WTC11 (cell line): ENCODE results near the gene CCDC30. TPM values are rescaled to one million over a fixed set of nuclear protein-coding genes. Genes with fewer than 3 reads are reported as not detected.

Source experiments
- ATAC-seq: fragments of 200-7000 bp; cut with Tn5 transposase; 2 replicates; pipeline ENCODE4 v1.10.0; 2021; ENCODE audit warnings: mild to moderate bottlenecking, moderate library complexity
- CTCF ChIA-PET: fragments of 300-600 bp; sonication (Branson Sonifier 250); formaldehyde crosslinking; loops from one replicate; lab custom pipeline; 2021; ENCODE audit warnings: antibody characterized with exemption; lab: Charles Lee
- POLR2A ChIA-PET: fragments of 350-600 bp; sonication (Branson Sonifier 250); formaldehyde crosslinking; loops from one replicate; lab custom pipeline; 2021; ENCODE audit warnings: antibody characterized with exemption; lab: Charles Lee
- DNase-seq: peaks from one replicate; pipeline ENCODE4 v3.0.0; 2021; ENCODE audit warnings: low spot score
- H3K27ac Mint-ChIP-seq: 2 replicates; pipeline ENCODE4 v1.8.0; 2021; ENCODE audit warnings: mixed read lengths
- H3K27me3 Mint-ChIP-seq: 2 replicates; pipeline ENCODE4 v1.8.0; 2021; ENCODE audit warnings: low read depth, mild to moderate bottlenecking, moderate library complexity, mixed read lengths
- H3K36me3 Mint-ChIP-seq: 2 replicates; pipeline ENCODE4 v1.8.0; 2021; ENCODE audit warnings: mixed read lengths
- H3K4me1 Mint-ChIP-seq: 2 replicates; pipeline ENCODE4 v1.8.0; 2022; ENCODE audit warnings: mixed read lengths
- H3K4me3 Mint-ChIP-seq: 2 replicates; pipeline ENCODE4 v1.8.0; 2021; ENCODE audit warnings: mild to moderate bottlenecking, moderate library complexity, mixed read lengths
- H3K9me3 Mint-ChIP-seq: 2 replicates; pipeline ENCODE4 v1.8.0; 2021; ENCODE audit warnings: mixed read lengths
- ATF1 ChIP-seq: sonication (generic); formaldehyde crosslinking; IDR thresholded peaks from 2 replicates; pipeline ENCODE4 v1.8.1; 2023; ENCODE audit warnings: mild to moderate bottlenecking, moderate library complexity, missing genetic modification reagents
- ETV6 ChIP-seq: sonication (generic); formaldehyde crosslinking; IDR thresholded peaks from 2 replicates; pipeline ENCODE4 v1.8.1; 2022; ENCODE audit warnings: mild to moderate bottlenecking, missing genetic modification reagents
- JAZF1 ChIP-seq: fragments of 250-450 bp; sonication (Bioruptor Pico); IDR thresholded peaks from 2 replicates; pipeline ENCODE4 v1.9.0; 2021; ENCODE audit warnings: moderate library complexity, mild to moderate bottlenecking, inconsistent platforms
- NR3C1 ChIP-seq: sonication (generic); formaldehyde crosslinking; conservative IDR thresholded peaks from 2 replicates; pipeline ENCODE4 v1.8.1; 2023; ENCODE audit warnings: low read depth, mild to moderate bottlenecking, missing genetic modification reagents
- SP1 ChIP-seq: sonication (generic); formaldehyde crosslinking; conservative IDR thresholded peaks from 2 replicates; pipeline ENCODE4 v1.8.1; 2022; ENCODE audit warnings: missing genetic modification reagents
- TEAD1 ChIP-seq: sonication (generic); formaldehyde crosslinking; IDR thresholded peaks from 2 replicates; pipeline ENCODE4 v1.8.0; 2022; ENCODE audit warnings: mild to moderate bottlenecking, missing genetic modification reagents
- TP53 ChIP-seq: sonication (generic); formaldehyde crosslinking; IDR thresholded peaks from 2 replicates; pipeline ENCODE4 v1.8.1; 2023; ENCODE audit warnings: mild to moderate bottlenecking, missing genetic modification reagents
- ZNF138 ChIP-seq: sonication (generic); formaldehyde crosslinking; conservative IDR thresholded peaks from 2 replicates; pipeline ENCODE4 v1.8.1; 2022; ENCODE audit warnings: mild to moderate bottlenecking, moderate library complexity, missing genetic modification reagents
- ZNF671 ChIP-seq: fragments of 250-450 bp; sonication (Bioruptor Pico); IDR thresholded peaks from 2 replicates; pipeline ENCODE4 v1.8.0; 2021; ENCODE audit warnings: mild to moderate bottlenecking
- total RNA-seq: library from RNA; stranded (reverse); gene quantifications from 3 replicates; pipeline ENCODE4 v1.2.3, GENCODE V29; 2021
- TF ChIP-seq, protein P1 (sequence below): sonication (generic); formaldehyde crosslinking; IDR thresholded peaks from 2 replicates; pipeline ENCODE4 v1.8.0; 2023; ENCODE audit warnings: missing genetic modification reagents, mild to moderate bottlenecking, borderline replicate concordance
- TF ChIP-seq, protein P2 (sequence below): fragments of 250-450 bp; sonication (Bioruptor Pico); IDR thresholded peaks from 2 replicates; pipeline ENCODE4 v2.1.2; 2022; ENCODE audit warnings: mild to moderate bottlenecking, moderate library complexity
- TF ChIP-seq, protein P3 (sequence below): sonication (generic); formaldehyde crosslinking; IDR thresholded peaks from 2 replicates; pipeline ENCODE4 v1.8.1; 2023; ENCODE audit warnings: mild to moderate bottlenecking, missing genetic modification reagents
- TF ChIP-seq, protein P4 (sequence below): sonication (generic); formaldehyde crosslinking; IDR thresholded peaks from 2 replicates; pipeline ENCODE4 v1.8.1; 2023; ENCODE audit warnings: mild to moderate bottlenecking, missing genetic modification reagents, moderate library complexity
- TF ChIP-seq, protein P5 (sequence below): sonication (generic); formaldehyde crosslinking; conservative IDR thresholded peaks from 2 replicates; pipeline ENCODE4 v1.8.1; 2022; ENCODE audit warnings: mild to moderate bottlenecking, missing genetic modification reagents
- TF ChIP-seq, protein P6 (sequence below): fragments of 250-450 bp; sonication (Bioruptor Pico); conservative IDR thresholded peaks from 2 replicates; pipeline ENCODE4 v1.9.0; 2021; ENCODE audit warnings: mild to moderate bottlenecking
- TF ChIP-seq, protein P7 (sequence below): sonication (generic); formaldehyde crosslinking; IDR thresholded peaks from 2 replicates; pipeline ENCODE4 v1.8.1; 2022; ENCODE audit warnings: low read depth, missing genetic modification reagents, borderline replicate concordance

The CCDC30 gene
- total RNA-seq, 1 experiment from 2014 or later, result 0.92 TPM

DNA sequence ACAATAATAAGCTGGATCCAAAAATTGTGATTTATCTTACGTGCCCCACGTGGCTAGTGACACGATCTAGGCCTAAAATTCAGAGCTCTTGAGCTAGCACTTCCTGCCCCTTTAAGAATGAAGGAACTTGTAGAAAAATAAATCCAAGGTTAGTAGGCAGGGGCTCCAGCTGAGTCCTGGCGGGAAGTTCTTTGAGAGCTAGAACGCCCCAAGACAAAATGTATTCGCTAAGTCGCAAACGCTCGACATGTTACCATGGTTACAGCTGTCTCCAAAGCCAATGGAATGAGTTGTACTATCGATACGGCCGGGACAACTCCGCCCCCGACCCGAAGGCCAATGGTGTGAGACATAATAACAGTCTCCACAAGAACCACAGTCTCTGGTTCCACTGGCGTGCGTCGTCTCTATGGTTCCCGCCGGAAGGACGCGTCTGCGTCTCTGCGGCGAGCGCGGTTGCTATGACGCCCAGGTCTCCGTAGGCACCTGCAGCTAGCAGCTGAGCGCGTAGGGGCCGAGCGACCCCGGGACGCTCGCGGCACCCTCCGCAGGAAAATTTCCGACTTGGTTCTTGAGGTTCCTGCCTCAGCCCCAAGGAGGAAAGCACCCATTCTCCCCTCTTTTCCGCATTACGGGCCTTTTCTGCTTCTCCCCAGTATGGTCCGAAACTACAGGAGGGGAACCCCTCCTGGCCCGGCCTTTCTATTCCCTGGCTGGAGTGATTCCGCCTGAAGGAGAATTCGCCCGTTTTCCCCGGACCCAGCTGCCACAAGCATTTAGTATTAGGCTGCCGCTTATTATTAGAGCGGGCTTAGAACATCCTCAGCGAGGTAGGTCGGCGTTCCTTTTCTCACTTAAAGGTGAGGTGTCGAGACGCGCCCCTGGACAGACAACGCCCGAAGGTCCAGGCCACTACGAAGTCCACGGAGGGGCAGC lies at the start of gene CCDC30 (continued):
- TF ChIP-seq, protein P1, sequence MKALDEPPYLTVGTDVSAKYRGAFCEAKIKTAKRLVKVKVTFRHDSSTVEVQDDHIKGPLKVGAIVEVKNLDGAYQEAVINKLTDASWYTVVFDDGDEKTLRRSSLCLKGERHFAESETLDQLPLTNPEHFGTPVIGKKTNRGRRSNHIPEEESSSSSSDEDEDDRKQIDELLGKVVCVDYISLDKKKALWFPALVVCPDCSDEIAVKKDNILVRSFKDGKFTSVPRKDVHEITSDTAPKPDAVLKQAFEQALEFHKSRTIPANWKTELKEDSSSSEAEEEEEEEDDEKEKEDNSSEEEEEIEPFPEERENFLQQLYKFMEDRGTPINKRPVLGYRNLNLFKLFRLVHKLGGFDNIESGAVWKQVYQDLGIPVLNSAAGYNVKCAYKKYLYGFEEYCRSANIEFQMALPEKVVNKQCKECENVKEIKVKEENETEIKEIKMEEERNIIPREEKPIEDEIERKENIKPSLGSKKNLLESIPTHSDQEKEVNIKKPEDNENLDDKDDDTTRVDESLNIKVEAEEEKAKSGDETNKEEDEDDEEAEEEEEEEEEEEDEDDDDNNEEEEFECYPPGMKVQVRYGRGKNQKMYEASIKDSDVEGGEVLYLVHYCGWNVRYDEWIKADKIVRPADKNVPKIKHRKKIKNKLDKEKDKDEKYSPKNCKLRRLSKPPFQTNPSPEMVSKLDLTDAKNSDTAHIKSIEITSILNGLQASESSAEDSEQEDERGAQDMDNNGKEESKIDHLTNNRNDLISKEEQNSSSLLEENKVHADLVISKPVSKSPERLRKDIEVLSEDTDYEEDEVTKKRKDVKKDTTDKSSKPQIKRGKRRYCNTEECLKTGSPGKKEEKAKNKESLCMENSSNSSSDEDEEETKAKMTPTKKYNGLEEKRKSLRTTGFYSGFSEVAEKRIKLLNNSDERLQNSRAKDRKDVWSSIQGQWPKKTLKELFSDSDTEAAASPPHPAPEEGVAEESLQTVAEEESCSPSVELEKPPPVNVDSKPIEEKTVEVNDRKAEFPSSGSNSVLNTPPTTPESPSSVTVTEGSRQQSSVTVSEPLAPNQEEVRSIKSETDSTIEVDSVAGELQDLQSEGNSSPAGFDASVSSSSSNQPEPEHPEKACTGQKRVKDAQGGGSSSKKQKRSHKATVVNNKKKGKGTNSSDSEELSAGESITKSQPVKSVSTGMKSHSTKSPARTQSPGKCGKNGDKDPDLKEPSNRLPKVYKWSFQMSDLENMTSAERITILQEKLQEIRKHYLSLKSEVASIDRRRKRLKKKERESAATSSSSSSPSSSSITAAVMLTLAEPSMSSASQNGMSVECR, result peak; percentile 75; the same call in 1 of the 2 replicates

DNA sequence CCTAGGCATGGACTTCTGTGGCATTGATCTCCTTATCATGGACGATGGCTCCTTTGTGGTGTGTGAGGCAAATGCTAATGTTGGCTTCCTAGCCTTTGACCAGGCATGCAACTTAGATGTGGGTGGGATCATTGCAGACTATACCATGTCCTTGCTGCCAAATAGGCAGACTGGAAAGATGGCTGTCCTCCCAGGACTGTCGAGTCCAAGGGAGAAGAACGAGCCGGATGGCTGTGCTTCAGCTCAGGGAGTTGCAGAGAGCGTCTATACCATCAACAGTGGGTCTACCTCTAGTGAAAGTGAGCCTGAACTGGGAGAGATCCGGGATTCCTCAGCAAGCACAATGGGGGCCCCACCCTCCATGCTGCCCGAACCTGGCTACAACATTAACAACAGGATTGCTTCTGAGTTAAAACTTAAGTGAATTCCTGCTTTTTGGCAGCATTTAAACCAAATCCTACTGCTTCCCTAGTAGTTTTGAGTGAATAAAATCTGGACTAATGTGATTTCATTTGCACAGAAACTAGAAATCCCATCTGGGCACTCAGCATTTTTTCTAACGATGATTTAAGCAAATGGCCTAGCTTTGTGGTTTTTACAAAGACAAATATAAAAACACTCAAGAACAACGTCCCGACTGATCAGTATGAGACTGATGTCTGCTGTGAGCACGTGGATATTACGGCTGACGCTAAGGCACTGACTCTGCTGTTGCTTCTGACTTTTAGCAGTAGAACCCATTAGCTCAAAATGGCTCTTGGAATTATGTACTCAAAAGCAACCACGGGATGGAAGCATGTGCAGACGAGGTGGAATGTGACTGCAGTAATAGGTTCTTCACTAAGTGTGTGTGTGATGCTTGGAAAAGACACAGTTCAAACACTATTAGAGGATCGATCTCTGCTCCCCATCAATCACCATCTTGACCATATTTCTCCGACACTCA lies 48.3 kb upstream of the CCDC30 start:
- H3K27ac Mint-ChIP-seq, result peak overlapping the region; percentile 43
- TF ChIP-seq SP1 (CRISPR knock-in tag) (no peak), ATF1 (CRISPR knock-in tag) (no peak), ETV6 (CRISPR knock-in tag) (no peak), JAZF1 (CRISPR knock-in tag) (no peak), TP53 (CRISPR knock-in tag) (no peak), ZNF138 (CRISPR knock-in tag) (no peak), NR3C1 (CRISPR knock-in tag) (no peak), ZNF671 (no peak), TEAD1 (CRISPR knock-in tag) (no peak)
- TF ChIP-seq, protein P2, sequence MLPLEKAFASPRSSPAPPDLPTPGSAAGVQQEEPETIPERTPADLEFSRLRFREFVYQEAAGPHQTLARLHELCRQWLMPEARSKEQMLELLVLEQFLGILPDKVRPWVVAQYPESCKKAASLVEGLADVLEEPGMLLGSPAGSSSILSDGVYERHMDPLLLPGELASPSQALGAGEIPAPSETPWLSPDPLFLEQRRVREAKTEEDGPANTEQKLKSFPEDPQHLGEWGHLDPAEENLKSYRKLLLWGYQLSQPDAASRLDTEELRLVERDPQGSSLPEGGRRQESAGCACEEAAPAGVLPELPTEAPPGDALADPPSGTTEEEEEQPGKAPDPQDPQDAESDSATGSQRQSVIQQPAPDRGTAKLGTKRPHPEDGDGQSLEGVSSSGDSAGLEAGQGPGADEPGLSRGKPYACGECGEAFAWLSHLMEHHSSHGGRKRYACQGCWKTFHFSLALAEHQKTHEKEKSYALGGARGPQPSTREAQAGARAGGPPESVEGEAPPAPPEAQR (CRISPR knock-in tag), result no peak
- TF ChIP-seq, protein P3, sequence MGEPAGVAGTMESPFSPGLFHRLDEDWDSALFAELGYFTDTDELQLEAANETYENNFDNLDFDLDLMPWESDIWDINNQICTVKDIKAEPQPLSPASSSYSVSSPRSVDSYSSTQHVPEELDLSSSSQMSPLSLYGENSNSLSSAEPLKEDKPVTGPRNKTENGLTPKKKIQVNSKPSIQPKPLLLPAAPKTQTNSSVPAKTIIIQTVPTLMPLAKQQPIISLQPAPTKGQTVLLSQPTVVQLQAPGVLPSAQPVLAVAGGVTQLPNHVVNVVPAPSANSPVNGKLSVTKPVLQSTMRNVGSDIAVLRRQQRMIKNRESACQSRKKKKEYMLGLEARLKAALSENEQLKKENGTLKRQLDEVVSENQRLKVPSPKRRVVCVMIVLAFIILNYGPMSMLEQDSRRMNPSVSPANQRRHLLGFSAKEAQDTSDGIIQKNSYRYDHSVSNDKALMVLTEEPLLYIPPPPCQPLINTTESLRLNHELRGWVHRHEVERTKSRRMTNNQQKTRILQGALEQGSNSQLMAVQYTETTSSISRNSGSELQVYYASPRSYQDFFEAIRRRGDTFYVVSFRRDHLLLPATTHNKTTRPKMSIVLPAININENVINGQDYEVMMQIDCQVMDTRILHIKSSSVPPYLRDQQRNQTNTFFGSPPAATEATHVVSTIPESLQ (CRISPR knock-in tag), result no peak
- TF ChIP-seq, protein P4, sequence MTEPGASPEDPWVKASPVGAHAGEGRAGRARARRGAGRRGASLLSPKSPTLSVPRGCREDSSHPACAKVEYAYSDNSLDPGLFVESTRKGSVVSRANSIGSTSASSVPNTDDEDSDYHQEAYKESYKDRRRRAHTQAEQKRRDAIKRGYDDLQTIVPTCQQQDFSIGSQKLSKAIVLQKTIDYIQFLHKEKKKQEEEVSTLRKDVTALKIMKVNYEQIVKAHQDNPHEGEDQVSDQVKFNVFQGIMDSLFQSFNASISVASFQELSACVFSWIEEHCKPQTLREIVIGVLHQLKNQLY (CRISPR knock-in tag), result no peak
- TF ChIP-seq, protein P5, sequence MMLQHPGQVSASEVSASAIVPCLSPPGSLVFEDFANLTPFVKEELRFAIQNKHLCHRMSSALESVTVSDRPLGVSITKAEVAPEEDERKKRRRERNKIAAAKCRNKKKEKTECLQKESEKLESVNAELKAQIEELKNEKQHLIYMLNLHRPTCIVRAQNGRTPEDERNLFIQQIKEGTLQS (CRISPR knock-in tag), result no peak
- TF ChIP-seq, protein P6, sequence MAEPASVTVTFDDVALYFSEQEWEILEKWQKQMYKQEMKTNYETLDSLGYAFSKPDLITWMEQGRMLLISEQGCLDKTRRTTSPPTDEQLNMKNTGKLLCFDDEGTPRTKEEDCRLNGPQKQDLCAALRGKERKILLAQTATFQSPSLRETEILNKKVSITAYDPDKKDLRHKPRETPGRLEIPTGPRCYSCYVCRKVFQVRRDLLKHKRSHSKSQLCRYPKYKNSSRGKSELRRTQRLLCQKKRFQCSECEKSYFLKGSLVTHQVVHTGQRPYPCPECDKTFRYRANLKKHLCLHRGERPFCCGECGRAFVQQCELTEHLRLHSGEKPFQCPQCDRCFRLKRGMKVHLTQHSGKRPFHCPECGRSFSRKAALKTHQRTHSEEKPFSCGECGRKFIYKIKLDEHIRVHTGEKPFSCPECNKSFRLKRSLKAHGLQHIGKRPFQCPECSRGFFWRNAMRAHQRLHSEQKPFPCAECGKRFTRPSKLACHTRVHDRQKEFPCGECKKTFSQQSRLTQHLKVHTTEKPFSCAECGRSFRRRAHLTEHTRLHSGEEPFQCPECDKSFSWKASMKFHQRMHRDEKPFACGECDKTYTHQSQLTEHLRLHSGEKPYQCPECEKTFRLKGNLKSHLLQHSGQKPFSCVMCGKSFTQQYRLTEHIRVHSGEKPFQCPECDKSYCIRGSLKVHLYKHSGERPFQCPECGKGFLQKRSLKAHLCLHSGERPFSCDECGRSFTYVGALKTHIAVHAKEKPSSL, result no peak
- TF ChIP-seq, protein P7, sequence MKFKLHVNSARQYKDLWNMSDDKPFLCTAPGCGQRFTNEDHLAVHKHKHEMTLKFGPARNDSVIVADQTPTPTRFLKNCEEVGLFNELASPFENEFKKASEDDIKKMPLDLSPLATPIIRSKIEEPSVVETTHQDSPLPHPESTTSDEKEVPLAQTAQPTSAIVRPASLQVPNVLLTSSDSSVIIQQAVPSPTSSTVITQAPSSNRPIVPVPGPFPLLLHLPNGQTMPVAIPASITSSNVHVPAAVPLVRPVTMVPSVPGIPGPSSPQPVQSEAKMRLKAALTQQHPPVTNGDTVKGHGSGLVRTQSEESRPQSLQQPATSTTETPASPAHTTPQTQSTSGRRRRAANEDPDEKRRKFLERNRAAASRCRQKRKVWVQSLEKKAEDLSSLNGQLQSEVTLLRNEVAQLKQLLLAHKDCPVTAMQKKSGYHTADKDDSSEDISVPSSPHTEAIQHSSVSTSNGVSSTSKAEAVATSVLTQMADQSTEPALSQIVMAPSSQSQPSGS, result no peak
- TF ChIP-seq, all 79 proteins: peak for 0
- H3K9me3 Mint-ChIP-seq, result no peaks in the 10 kb centered on the region
- no peak for ATAC-seq
- H3K27me3 Mint-ChIP-seq, result no peaks in the 10 kb centered on the region
- CTCF ChIA-PET, result no interaction called here
- no peak for DNase-seq
- no peak overlapping the region for H3K4me3 Mint-ChIP-seq
- POLR2A ChIA-PET, result no interaction called here
- peaks cover 25% of the 10 kb centered on the region for H3K4me1 Mint-ChIP-seq
- H3K36me3 Mint-ChIP-seq, result peaks cover 24% of the 10 kb centered on the region
